Neural cell (in vitro differentiated cells): ENCODE measurements around the gene PROK1.

Source experiments
- CTCF ChIP-seq: fragments of 450-650 bp; IDR thresholded peaks from 2 replicates; pipeline ENCODE4 v1.5.1; 2014; ENCODE audit warnings: antibody characterized with exemption, mild to moderate bottlenecking, moderate library complexity; ENCODE audit not compliant: poor library complexity, severe bottlenecking
- EZH2 ChIP-seq: fragments of 200-600, 300-800 bp; shearing (Covaris generic), sonication (generic); IDR thresholded peaks from 2 replicates; pipeline ENCODE4 v1.6.1; 2014; ENCODE audit warnings: antibody characterized with exemption, low read length, borderline replicate concordance, mild to moderate bottlenecking; ENCODE audit not compliant: insufficient read depth, poor library complexity, severe bottlenecking
- POLR2AphosphoS5 ChIP-seq: IDR thresholded peaks from 2 replicates; pipeline ENCODE4 v1.6.1; 2012
- REST ChIP-seq: IDR thresholded peaks from 2 replicates; pipeline ENCODE4 v1.6.1; 2012; ENCODE audit warnings: borderline replicate concordance

GRCh38 chr1:110494522-110495406, 43.8 kb downstream of the PROK1 start:
- TF ChIP-seq POLR2AphosphoS5, result peak; percentile 50
- no peak for TF ChIP-seq CTCF
- TF ChIP-seq REST, result no peak
- TF ChIP-seq EZH2, result no peak
